Measurements from ENCODE around the gene MALAT1. TPM values are rescaled to one million over a fixed set of nuclear protein-coding genes. Genes with fewer than 3 reads are reported as not detected.

Gene MALAT1
- total RNA-seq, 1 donor from 2014 or later: 5,323 TPM

DNA sequence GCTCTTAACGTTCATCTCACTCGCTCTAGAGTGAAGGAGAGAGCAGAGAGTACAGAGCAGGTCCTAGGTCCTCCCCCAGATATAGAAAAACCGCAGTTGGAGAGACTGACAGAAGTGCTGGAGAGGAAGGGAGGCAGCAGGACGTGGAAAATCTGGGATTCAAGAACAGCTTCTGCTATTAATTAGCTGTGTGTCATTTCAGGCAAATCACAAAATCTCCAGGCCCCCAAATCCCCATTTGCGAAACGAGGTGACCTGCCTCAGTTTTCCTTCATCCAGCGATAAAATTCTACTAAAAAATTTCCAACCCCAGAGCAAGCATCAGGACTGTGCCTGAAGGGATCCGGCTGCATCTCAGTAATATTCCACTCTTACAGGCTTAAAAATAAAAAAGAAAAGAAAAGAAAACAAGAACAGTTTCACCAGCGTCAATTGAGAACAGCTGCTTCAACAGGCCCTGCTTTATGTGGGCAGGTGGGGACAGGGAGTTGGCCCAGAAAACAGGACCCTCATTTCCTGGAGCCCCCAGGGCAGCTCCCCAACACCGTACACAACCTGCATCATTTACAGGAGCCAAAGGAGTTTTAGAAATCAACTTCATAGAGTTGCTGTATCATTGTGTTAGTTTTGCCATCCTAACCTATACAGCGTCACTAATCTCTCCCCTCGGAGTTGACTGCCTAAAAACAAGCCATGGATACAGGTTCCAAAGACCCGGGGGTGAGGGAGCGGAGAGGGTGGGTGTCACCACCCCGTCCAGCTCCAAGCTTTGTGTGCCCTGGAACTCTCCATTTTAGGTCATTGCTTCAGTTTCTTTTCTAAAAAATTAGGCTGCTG lies 2.3 kb upstream of the MALAT1 start:
- H3K4me1 Mint-ChIP-seq (ENCODE audit: low read depth): peaks cover 46% of the 10 kb centered on the region
- H3K27me3 Mint-ChIP-seq (ENCODE audit: insufficient read depth): no peaks in the 10 kb centered on the region
- H3K36me3 Mint-ChIP-seq (ENCODE audit: low read depth): peaks cover 4% of the 10 kb centered on the region
- H3K27ac Mint-ChIP-seq: no peak overlapping the region
- intact Hi-C loops (cut with micrococcal nuclease): loop anchor here (1.0 to 2.0 kb wide), 7 partner anchors 19 to 114 kb away; partner anchors contain the start of genes NEAT1, SLC25A45 and ZNRD2
- H3K4me3 Mint-ChIP-seq: no peak overlapping the region
- no peaks in the 10 kb centered on the region for H3K9me3 Mint-ChIP-seq
- no peak for DNase-seq (ENCODE audit: low spot score)

DNA sequence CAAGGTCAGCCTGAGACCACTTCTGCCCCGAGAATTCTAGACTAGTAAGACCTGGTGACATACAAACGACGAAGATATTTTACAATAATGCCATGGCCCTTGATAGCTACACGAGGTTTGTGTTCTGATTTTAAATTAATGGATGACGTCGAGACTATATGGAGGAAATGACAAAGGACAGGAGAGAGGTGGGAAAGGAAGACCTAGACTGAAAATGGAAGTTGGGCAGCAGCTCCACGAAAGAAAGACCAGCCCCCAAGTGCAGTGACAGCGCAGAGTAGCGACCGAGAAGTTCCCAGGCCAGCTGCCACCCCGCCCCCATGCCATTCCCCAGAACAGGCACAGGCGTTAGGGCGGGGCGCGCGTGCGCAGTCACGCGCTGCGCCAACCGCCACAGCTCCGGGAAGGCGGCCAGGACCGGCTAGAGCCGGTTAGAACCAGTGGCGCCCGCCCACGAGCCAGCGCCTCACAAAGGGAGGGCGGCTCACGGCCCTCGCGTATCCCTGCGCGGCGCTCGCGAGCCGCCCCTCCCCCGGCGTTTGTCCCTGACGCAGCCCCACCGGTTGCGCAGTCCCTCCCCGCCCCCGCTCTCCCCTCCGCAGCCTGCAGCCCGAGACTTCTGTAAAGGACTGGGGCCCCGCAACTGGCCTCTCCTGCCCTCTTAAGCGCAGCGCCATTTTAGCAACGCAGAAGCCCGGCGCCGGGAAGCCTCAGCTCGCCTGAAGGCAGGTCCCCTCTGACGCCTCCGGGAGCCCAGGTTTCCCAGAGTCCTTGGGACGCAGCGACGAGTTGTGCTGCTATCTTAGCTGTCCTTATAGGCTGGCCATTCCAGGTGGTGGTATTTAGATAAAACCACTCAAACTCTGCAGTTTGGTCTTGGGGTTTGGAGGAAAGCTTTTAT lies 1.5 kb upstream of the MALAT1 start:
- DNase-seq (ENCODE audit: low spot score): peak; percentile 98
- Mint-ChIP-seq H3K9me3 (no peaks in the 10 kb centered on the region), H3K36me3 (ENCODE audit: low read depth) (peaks cover 4% of the 10 kb centered on the region), H3K27me3 (ENCODE audit: insufficient read depth) (no peaks in the 10 kb centered on the region), H3K4me3 (no peak overlapping the region), H3K4me1 (ENCODE audit: low read depth) (peaks cover 37% of the 10 kb centered on the region), H3K27ac (no peak overlapping the region)
- intact Hi-C loops (cut with micrococcal nuclease): loop anchor here (1.0 to 2.0 kb wide), 7 partner anchors 20 to 115 kb away; partner anchors contain the start of genes NEAT1, SLC25A45 and ZNRD2

DNA sequence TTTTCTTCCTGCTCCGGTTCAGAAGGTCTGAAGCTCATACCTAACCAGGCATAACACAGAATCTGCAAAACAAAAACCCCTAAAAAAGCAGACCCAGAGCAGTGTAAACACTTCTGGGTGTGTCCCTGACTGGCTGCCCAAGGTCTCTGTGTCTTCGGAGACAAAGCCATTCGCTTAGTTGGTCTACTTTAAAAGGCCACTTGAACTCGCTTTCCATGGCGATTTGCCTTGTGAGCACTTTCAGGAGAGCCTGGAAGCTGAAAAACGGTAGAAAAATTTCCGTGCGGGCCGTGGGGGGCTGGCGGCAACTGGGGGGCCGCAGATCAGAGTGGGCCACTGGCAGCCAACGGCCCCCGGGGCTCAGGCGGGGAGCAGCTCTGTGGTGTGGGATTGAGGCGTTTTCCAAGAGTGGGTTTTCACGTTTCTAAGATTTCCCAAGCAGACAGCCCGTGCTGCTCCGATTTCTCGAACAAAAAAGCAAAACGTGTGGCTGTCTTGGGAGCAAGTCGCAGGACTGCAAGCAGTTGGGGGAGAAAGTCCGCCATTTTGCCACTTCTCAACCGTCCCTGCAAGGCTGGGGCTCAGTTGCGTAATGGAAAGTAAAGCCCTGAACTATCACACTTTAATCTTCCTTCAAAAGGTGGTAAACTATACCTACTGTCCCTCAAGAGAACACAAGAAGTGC lies 661 bp upstream of the MALAT1 start:
- no peak overlapping the region for H3K4me3 Mint-ChIP-seq
- intact Hi-C loops (cut with micrococcal nuclease): no loop called here
- peaks cover 4% of the 10 kb centered on the region for H3K36me3 Mint-ChIP-seq (ENCODE audit: low read depth)
- peak; percentile 59 for DNase-seq (ENCODE audit: low spot score)
- H3K27me3 Mint-ChIP-seq (ENCODE audit: insufficient read depth): no peaks in the 10 kb centered on the region
- H3K4me1 Mint-ChIP-seq (ENCODE audit: low read depth): peaks cover 35% of the 10 kb centered on the region
- no peak overlapping the region for H3K27ac Mint-ChIP-seq
- no peaks in the 10 kb centered on the region for H3K9me3 Mint-ChIP-seq

DNA sequence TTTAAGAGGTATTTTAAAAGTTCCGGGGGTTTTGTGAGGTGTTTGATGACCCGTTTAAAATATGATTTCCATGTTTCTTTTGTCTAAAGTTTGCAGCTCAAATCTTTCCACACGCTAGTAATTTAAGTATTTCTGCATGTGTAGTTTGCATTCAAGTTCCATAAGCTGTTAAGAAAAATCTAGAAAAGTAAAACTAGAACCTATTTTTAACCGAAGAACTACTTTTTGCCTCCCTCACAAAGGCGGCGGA lies 193 bp upstream of the MALAT1 start:
- Mint-ChIP-seq H3K4me3 (no peak overlapping the region), H3K4me1 (ENCODE audit: low read depth) (peaks cover 35% of the 10 kb centered on the region), H3K27me3 (ENCODE audit: insufficient read depth) (no peaks in the 10 kb centered on the region), H3K36me3 (ENCODE audit: low read depth) (peaks cover 6% of the 10 kb centered on the region), H3K27ac (no peak overlapping the region), H3K9me3 (no peaks in the 10 kb centered on the region)
- DNase-seq (ENCODE audit: low spot score): no peak
- intact Hi-C loops (cut with micrococcal nuclease): no loop called here

DNA sequence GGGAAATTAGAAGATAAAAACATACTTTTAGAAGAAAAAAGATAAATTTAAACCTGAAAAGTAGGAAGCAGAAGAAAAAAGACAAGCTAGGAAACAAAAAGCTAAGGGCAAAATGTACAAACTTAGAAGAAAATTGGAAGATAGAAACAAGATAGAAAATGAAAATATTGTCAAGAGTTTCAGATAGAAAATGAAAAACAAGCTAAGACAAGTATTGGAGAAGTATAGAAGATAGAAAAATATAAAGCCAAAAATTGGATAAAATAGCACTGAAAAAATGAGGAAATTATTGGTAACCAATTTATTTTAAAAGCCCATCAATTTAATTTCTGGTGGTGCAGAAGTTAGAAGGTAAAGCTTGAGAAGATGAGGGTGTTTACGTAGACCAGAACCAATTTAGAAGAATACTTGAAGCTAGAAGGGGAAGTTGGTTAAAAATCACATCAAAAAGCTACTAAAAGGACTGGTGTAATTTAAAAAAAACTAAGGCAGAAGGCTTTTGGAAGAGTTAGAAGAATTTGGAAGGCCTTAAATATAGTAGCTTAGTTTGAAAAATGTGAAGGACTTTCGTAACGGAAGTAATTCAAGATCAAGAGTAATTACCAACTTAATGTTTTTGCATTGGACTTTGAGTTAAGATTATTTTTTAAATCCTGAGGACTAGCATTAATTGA lies 1.0 kb downstream of the MALAT1 start:
- no peaks in the 10 kb centered on the region for H3K27me3 Mint-ChIP-seq (ENCODE audit: insufficient read depth)
- no peak for DNase-seq (ENCODE audit: low spot score)
- H3K4me3 Mint-ChIP-seq: no peak overlapping the region
- no peak overlapping the region for H3K27ac Mint-ChIP-seq
- intact Hi-C loops (cut with micrococcal nuclease): no loop called here
- peaks cover 35% of the 10 kb centered on the region for H3K4me1 Mint-ChIP-seq (ENCODE audit: low read depth)
- no peaks in the 10 kb centered on the region for H3K9me3 Mint-ChIP-seq
- H3K36me3 Mint-ChIP-seq (ENCODE audit: low read depth): peaks cover 14% of the 10 kb centered on the region

DNA sequence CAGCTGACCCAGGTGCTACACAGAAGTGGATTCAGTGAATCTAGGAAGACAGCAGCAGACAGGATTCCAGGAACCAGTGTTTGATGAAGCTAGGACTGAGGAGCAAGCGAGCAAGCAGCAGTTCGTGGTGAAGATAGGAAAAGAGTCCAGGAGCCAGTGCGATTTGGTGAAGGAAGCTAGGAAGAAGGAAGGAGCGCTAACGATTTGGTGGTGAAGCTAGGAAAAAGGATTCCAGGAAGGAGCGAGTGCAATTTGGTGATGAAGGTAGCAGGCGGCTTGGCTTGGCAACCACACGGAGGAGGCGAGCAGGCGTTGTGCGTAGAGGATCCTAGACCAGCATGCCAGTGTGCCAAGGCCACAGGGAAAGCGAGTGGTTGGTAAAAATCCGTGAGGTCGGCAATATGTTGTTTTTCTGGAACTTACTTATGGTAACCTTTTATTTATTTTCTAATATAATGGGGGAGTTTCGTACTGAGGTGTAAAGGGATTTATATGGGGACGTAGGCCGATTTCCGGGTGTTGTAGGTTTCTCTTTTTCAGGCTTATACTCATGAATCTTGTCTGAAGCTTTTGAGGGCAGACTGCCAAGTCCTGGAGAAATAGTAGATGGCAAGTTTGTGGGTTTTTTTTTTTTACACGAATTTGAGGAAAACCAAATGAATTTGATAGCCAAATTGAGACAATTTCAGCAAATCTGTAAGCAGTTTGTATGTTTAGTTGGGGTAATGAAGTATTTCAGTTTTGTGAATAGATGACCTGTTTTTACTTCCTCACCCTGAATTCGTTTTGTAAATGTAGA lies 1.7 kb downstream of the MALAT1 start:
- no peaks in the 10 kb centered on the region for H3K9me3 Mint-ChIP-seq
- H3K27me3 Mint-ChIP-seq (ENCODE audit: insufficient read depth): no peaks in the 10 kb centered on the region
- H3K27ac Mint-ChIP-seq: no peak overlapping the region
- H3K36me3 Mint-ChIP-seq (ENCODE audit: low read depth): peaks cover 20% of the 10 kb centered on the region
- no peak overlapping the region for H3K4me3 Mint-ChIP-seq
- intact Hi-C loops (cut with micrococcal nuclease): no loop called here
- no peak for DNase-seq (ENCODE audit: low spot score)
- peaks cover 42% of the 10 kb centered on the region for H3K4me1 Mint-ChIP-seq (ENCODE audit: low read depth)

DNA sequence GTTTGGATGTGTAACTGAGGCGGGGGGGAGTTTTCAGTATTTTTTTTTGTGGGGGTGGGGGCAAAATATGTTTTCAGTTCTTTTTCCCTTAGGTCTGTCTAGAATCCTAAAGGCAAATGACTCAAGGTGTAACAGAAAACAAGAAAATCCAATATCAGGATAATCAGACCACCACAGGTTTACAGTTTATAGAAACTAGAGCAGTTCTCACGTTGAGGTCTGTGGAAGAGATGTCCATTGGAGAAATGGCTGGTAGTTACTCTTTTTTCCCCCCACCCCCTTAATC lies 2.3 kb downstream of the MALAT1 start:
- Mint-ChIP-seq H3K4me3 (no peak overlapping the region), H3K4me1 (ENCODE audit: low read depth) (peaks cover 46% of the 10 kb centered on the region), H3K9me3 (no peaks in the 10 kb centered on the region), H3K27ac (no peak overlapping the region), H3K36me3 (ENCODE audit: low read depth) (peaks cover 24% of the 10 kb centered on the region), H3K27me3 (ENCODE audit: insufficient read depth) (no peaks in the 10 kb centered on the region)
- intact Hi-C loops (cut with micrococcal nuclease): no loop called here
- no peak for DNase-seq (ENCODE audit: low spot score)

DNA sequence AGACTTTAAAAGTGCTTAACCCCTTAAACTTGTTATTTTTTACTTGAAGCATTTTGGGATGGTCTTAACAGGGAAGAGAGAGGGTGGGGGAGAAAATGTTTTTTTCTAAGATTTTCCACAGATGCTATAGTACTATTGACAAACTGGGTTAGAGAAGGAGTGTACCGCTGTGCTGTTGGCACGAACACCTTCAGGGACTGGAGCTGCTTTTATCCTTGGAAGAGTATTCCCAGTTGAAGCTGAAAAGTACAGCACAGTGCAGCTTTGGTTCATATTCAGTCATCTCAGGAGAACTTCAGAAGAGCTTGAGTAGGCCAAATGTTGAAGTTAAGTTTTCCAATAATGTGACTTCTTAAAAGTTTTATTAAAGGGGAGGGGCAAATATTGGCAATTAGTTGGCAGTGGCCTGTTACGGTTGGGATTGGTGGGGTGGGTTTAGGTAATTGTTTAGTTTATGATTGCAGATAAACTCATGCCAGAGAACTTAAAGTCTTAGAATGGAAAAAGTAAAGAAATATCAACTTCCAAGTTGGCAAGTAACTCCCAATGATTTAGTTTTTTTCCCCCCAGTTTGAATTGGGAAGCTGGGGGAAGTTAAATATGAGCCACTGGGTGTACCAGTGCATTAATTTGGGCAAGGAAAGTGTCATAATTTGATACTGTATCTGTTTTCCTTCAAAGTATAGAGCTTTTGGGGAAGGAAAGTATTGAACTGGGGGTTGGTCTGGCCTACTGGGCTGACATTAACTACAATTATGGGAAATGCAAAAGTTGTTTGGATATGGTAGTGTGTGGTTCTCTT lies 2.8 kb downstream of the MALAT1 start:
- no peak for DNase-seq (ENCODE audit: low spot score)
- H3K4me3 Mint-ChIP-seq: no peak overlapping the region
- peaks cover 46% of the 10 kb centered on the region for H3K4me1 Mint-ChIP-seq (ENCODE audit: low read depth)
- no peak overlapping the region for H3K27ac Mint-ChIP-seq
- intact Hi-C loops (cut with micrococcal nuclease): no loop called here
- no peaks in the 10 kb centered on the region for H3K9me3 Mint-ChIP-seq
- H3K36me3 Mint-ChIP-seq (ENCODE audit: low read depth): peaks cover 30% of the 10 kb centered on the region
- H3K27me3 Mint-ChIP-seq (ENCODE audit: insufficient read depth): no peaks in the 10 kb centered on the region

DNA sequence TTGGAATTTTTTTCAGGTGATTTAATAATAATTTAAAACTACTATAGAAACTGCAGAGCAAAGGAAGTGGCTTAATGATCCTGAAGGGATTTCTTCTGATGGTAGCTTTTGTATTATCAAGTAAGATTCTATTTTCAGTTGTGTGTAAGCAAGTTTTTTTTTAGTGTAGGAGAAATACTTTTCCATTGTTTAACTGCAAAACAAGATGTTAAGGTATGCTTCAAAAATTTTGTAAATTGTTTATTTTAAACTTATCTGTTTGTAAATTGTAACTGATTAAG lies 3.4 kb downstream of the MALAT1 start:
- Mint-ChIP-seq H3K4me1 (ENCODE audit: low read depth) (peaks cover 45% of the 10 kb centered on the region), H3K36me3 (ENCODE audit: low read depth) (peaks cover 30% of the 10 kb centered on the region), H3K27ac (no peak overlapping the region), H3K27me3 (ENCODE audit: insufficient read depth) (no peaks in the 10 kb centered on the region), H3K4me3 (no peak overlapping the region), H3K9me3 (no peaks in the 10 kb centered on the region)
- DNase-seq (ENCODE audit: low spot score): no peak
- intact Hi-C loops (cut with micrococcal nuclease): no loop called here

DNA sequence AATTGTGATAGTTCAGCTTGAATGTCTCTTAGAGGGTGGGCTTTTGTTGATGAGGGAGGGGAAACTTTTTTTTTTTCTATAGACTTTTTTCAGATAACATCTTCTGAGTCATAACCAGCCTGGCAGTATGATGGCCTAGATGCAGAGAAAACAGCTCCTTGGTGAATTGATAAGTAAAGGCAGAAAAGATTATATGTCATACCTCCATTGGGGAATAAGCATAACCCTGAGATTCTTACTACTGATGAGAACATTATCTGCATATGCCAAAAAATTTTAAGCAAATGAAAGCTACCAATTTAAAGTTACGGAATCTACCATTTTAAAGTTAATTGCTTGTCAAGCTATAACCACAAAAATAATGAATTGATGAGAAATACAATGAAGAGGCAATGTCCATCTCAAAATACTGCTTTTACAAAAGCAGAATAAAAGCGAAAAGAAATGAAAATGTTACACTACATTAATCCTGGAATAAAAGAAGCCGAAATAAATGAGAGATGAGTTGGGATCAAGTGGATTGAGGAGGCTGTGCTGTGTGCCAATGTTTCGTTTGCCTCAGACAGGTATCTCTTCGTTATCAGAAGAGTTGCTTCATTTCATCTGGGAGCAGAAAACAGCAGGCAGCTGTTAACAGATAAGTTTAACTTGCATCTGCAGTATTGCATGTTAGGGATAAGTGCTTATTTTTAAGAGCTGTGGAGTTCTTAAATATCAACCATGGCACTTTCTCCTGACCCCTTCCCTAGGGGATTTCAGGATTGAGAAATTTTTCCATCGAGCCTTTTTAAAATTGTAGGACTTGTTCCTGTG lies 3.9 kb downstream of the MALAT1 start:
- H3K36me3 Mint-ChIP-seq (ENCODE audit: low read depth): peaks cover 30% of the 10 kb centered on the region
- intact Hi-C loops (cut with micrococcal nuclease): no loop called here
- DNase-seq (ENCODE audit: low spot score): no peak
- no peak overlapping the region for H3K27ac Mint-ChIP-seq
- no peak overlapping the region for H3K4me3 Mint-ChIP-seq
- no peaks in the 10 kb centered on the region for H3K9me3 Mint-ChIP-seq
- no peaks in the 10 kb centered on the region for H3K27me3 Mint-ChIP-seq (ENCODE audit: insufficient read depth)
- peaks cover 49% of the 10 kb centered on the region for H3K4me1 Mint-ChIP-seq (ENCODE audit: low read depth)

DNA sequence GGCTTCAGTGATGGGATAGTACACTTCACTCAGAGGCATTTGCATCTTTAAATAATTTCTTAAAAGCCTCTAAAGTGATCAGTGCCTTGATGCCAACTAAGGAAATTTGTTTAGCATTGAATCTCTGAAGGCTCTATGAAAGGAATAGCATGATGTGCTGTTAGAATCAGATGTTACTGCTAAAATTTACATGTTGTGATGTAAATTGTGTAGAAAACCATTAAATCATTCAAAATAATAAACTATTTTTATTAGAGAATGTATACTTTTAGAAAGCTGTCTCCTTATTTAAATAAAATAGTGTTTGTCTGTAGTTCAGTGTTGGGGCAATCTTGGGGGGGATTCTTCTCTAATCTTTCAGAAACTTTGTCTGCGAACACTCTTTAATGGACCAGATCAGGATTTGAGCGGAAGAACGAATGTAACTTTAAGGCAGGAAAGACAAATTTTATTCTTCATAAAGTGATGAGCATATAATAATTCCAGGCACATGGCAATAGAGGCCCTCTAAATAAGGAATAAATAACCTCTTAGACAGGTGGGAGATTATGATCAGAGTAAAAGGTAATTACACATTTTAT lies 4.6 kb downstream of the MALAT1 start:
- Mint-ChIP-seq H3K4me1 (ENCODE audit: low read depth) (peaks cover 50% of the 10 kb centered on the region), H3K27me3 (ENCODE audit: insufficient read depth) (no peaks in the 10 kb centered on the region), H3K9me3 (no peaks in the 10 kb centered on the region), H3K36me3 (ENCODE audit: low read depth) (peaks cover 30% of the 10 kb centered on the region), H3K4me3 (no peak overlapping the region), H3K27ac (peak overlapping the region; percentile 82)
- no peak for DNase-seq (ENCODE audit: low spot score)
- intact Hi-C loops (cut with micrococcal nuclease): no loop called here
